WTC11 (cell line): Measurements from ENCODE around the gene YLPM1. TPM values are rescaled to one million over a fixed set of nuclear protein-coding genes. Genes with fewer than 3 reads are reported as not detected.

Experiments used
- ATAC-seq: fragments of 200-7000 bp; cut with Tn5 transposase; 2 replicates; pipeline ENCODE4 v1.10.0; 2021; ENCODE audit warnings: mild to moderate bottlenecking, moderate library complexity
- CTCF ChIA-PET: fragments of 300-600 bp; sonication (Branson Sonifier 250); formaldehyde crosslinking; loops from one replicate; lab custom pipeline; 2021; ENCODE audit warnings: antibody characterized with exemption; lab: Charles Lee
- POLR2A ChIA-PET: fragments of 350-600 bp; sonication (Branson Sonifier 250); formaldehyde crosslinking; loops from one replicate; lab custom pipeline; 2021; ENCODE audit warnings: antibody characterized with exemption; lab: Charles Lee
- DNase-seq: peaks from one replicate; pipeline ENCODE4 v3.0.0; 2021; ENCODE audit warnings: low spot score
- H3K27ac Mint-ChIP-seq: 2 replicates; pipeline ENCODE4 v1.8.0; 2021; ENCODE audit warnings: mixed read lengths
- H3K27me3 Mint-ChIP-seq: 2 replicates; pipeline ENCODE4 v1.8.0; 2021; ENCODE audit warnings: low read depth, mild to moderate bottlenecking, moderate library complexity, mixed read lengths
- H3K36me3 Mint-ChIP-seq: 2 replicates; pipeline ENCODE4 v1.8.0; 2021; ENCODE audit warnings: mixed read lengths
- H3K4me1 Mint-ChIP-seq: 2 replicates; pipeline ENCODE4 v1.8.0; 2022; ENCODE audit warnings: mixed read lengths
- H3K4me3 Mint-ChIP-seq: 2 replicates; pipeline ENCODE4 v1.8.0; 2021; ENCODE audit warnings: mild to moderate bottlenecking, moderate library complexity, mixed read lengths
- H3K9me3 Mint-ChIP-seq: 2 replicates; pipeline ENCODE4 v1.8.0; 2021; ENCODE audit warnings: mixed read lengths
- JUN ChIP-seq: sonication (generic); formaldehyde crosslinking; IDR thresholded peaks from 2 replicates; pipeline ENCODE4 v1.8.0; 2023; ENCODE audit warnings: mild to moderate bottlenecking, missing genetic modification reagents
- OVOL2 ChIP-seq: fragments of 250-450 bp; sonication (Bioruptor Pico); IDR thresholded peaks from 2 replicates; pipeline ENCODE4 v1.9.0; 2021; ENCODE audit warnings: mild to moderate bottlenecking, borderline replicate concordance
- RORB ChIP-seq: fragments of 250-450 bp; sonication (Bioruptor Pico); IDR thresholded peaks from 2 replicates; pipeline ENCODE4 v1.9.0; 2021; ENCODE audit warnings: mild to moderate bottlenecking
- SOX15 ChIP-seq: fragments of 250-450 bp; sonication (Bioruptor Pico); IDR thresholded peaks from 2 replicates; pipeline ENCODE4 v1.9.0; 2021; ENCODE audit warnings: mild to moderate bottlenecking
- TEAD1 ChIP-seq: sonication (generic); formaldehyde crosslinking; IDR thresholded peaks from 2 replicates; pipeline ENCODE4 v1.8.0; 2022; ENCODE audit warnings: mild to moderate bottlenecking, missing genetic modification reagents
- TEAD4 ChIP-seq: sonication (generic); formaldehyde crosslinking; IDR thresholded peaks from 2 replicates; pipeline ENCODE4 v1.8.0; 2022; ENCODE audit warnings: mild to moderate bottlenecking, missing genetic modification reagents
- ZNF121 ChIP-seq: sonication (generic); formaldehyde crosslinking; IDR thresholded peaks from 2 replicates; pipeline ENCODE4 v1.8.0; 2023; ENCODE audit warnings: missing genetic modification reagents
- ZNF317 ChIP-seq: sonication (generic); formaldehyde crosslinking; IDR thresholded peaks from 2 replicates; pipeline ENCODE4 v1.8.1; 2023; ENCODE audit warnings: low read depth, mild to moderate bottlenecking, moderate library complexity, missing genetic modification reagents, borderline replicate concordance
- ZNF396 ChIP-seq: fragments of 250-450 bp; sonication (Bioruptor Pico); IDR thresholded peaks from 2 replicates; pipeline ENCODE4 v1.8.0; 2021; ENCODE audit warnings: mild to moderate bottlenecking, moderate library complexity, borderline replicate concordance
- ZNF423 ChIP-seq: fragments of 250-450 bp; sonication (Bioruptor Pico); IDR thresholded peaks from 2 replicates; pipeline ENCODE4 v2.1.2; 2022; ENCODE audit warnings: mild to moderate bottlenecking, moderate library complexity
- ZNF671 ChIP-seq: fragments of 250-450 bp; sonication (Bioruptor Pico); IDR thresholded peaks from 2 replicates; pipeline ENCODE4 v1.8.0; 2021; ENCODE audit warnings: mild to moderate bottlenecking
- total RNA-seq: library from RNA; stranded (reverse); gene quantifications from 3 replicates; pipeline ENCODE4 v1.2.3, GENCODE V29; 2021
- TF ChIP-seq, protein P1 (sequence below): sonication (generic); formaldehyde crosslinking; IDR thresholded peaks from 2 replicates; pipeline ENCODE4 v1.8.1; 2022; ENCODE audit warnings: low read depth, missing genetic modification reagents, borderline replicate concordance
- TF ChIP-seq, protein P2 (sequence below): sonication (generic); formaldehyde crosslinking; conservative IDR thresholded peaks from 2 replicates; pipeline ENCODE4 v1.8.1; 2022; ENCODE audit warnings: mild to moderate bottlenecking, missing genetic modification reagents
- TF ChIP-seq, protein P3 (sequence below): sonication (generic); formaldehyde crosslinking; IDR thresholded peaks from 2 replicates; pipeline ENCODE4 v1.8.1; 2022; ENCODE audit warnings: low read depth, mild to moderate bottlenecking, moderate library complexity, missing genetic modification reagents, borderline replicate concordance
- TF ChIP-seq, protein P4 (sequence below): sonication (generic); formaldehyde crosslinking; IDR thresholded peaks from 2 replicates; pipeline ENCODE4 v1.8.1; 2023; ENCODE audit warnings: mild to moderate bottlenecking, missing genetic modification reagents
- TF ChIP-seq, protein P5 (sequence below): sonication (generic); formaldehyde crosslinking; IDR thresholded peaks from 2 replicates; pipeline ENCODE4 v1.8.0; 2022; ENCODE audit warnings: mild to moderate bottlenecking, missing genetic modification reagents
- TF ChIP-seq, protein P6 (sequence below): sonication (generic); formaldehyde crosslinking; IDR thresholded peaks from 2 replicates; pipeline ENCODE4 v1.8.1; 2023; ENCODE audit warnings: mild to moderate bottlenecking, missing genetic modification reagents
- TF ChIP-seq, protein P7 (sequence below): sonication (generic); formaldehyde crosslinking; IDR thresholded peaks from 2 replicates; pipeline ENCODE4 v1.8.0; 2023; ENCODE audit warnings: mild to moderate bottlenecking, missing genetic modification reagents
- TF ChIP-seq, protein P8 (sequence below): fragments of 200-600 bp; IDR thresholded peaks from 2 replicates; pipeline ENCODE4 v1.8.0; 2022; ENCODE audit warnings: antibody characterized with exemption
- TF ChIP-seq, protein P9 (sequence below): sonication (generic); formaldehyde crosslinking; IDR thresholded peaks from 2 replicates; pipeline ENCODE4 v1.8.1; 2022; ENCODE audit warnings: mild to moderate bottlenecking, moderate library complexity, missing genetic modification reagents

The YLPM1 gene
- total RNA-seq, 1 experiment from 2014 or later: 66.6 TPM

DNA sequence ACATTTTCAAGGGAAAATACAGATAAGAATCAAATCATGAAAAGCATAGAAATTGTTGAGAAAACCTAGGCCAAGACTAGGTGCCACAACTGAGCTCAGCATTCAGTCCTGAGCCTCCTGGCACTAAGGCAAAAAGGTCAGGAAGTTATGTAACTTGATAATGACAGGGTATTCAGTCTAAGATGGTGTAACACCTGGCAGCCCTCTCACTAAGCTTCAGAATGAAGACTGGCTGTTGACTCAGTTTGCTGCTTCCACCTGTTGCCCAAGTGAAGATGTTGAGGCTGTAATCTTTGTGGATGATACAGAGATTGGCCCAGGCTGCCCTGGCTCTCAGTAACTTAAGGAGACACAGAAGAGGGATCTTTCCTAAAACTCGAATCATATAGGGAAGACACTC is 93.2 kb downstream of the YLPM1 start (continued):
- TF ChIP-seq, protein P1, sequence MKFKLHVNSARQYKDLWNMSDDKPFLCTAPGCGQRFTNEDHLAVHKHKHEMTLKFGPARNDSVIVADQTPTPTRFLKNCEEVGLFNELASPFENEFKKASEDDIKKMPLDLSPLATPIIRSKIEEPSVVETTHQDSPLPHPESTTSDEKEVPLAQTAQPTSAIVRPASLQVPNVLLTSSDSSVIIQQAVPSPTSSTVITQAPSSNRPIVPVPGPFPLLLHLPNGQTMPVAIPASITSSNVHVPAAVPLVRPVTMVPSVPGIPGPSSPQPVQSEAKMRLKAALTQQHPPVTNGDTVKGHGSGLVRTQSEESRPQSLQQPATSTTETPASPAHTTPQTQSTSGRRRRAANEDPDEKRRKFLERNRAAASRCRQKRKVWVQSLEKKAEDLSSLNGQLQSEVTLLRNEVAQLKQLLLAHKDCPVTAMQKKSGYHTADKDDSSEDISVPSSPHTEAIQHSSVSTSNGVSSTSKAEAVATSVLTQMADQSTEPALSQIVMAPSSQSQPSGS: no peak
- TF ChIP-seq, protein P2, sequence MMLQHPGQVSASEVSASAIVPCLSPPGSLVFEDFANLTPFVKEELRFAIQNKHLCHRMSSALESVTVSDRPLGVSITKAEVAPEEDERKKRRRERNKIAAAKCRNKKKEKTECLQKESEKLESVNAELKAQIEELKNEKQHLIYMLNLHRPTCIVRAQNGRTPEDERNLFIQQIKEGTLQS (CRISPR knock-in tag): no peak
- no peak for TF ChIP-seq OVOL2 (CRISPR knock-in tag)
- TF ChIP-seq, protein P3, sequence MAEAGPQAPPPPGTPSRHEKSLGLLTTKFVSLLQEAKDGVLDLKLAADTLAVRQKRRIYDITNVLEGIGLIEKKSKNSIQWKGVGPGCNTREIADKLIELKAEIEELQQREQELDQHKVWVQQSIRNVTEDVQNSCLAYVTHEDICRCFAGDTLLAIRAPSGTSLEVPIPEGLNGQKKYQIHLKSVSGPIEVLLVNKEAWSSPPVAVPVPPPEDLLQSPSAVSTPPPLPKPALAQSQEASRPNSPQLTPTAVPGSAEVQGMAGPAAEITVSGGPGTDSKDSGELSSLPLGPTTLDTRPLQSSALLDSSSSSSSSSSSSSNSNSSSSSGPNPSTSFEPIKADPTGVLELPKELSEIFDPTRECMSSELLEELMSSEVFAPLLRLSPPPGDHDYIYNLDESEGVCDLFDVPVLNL (CRISPR knock-in tag): no peak

DNA sequence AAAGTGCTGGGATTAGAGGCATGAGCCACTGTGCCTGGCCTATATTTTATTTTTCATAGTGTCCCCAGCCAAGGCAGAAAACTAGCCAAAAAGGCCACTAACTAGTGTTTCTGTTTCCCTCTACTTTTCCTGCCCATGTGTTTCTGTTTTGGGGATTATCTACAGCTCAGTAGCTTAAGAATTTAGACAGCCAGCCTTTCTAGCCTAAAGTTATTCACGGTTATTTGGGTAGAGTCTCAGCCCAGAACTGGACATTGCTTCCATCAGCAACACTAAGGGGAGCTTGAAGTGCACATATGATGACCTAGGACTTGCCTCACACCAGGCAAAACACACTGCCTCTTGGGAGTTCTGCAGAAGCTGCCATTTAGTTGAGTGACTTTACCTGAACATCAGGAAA is 94.9 kb downstream of the YLPM1 start:
- DNase-seq: no peak
- TF ChIP-seq, protein P4, sequence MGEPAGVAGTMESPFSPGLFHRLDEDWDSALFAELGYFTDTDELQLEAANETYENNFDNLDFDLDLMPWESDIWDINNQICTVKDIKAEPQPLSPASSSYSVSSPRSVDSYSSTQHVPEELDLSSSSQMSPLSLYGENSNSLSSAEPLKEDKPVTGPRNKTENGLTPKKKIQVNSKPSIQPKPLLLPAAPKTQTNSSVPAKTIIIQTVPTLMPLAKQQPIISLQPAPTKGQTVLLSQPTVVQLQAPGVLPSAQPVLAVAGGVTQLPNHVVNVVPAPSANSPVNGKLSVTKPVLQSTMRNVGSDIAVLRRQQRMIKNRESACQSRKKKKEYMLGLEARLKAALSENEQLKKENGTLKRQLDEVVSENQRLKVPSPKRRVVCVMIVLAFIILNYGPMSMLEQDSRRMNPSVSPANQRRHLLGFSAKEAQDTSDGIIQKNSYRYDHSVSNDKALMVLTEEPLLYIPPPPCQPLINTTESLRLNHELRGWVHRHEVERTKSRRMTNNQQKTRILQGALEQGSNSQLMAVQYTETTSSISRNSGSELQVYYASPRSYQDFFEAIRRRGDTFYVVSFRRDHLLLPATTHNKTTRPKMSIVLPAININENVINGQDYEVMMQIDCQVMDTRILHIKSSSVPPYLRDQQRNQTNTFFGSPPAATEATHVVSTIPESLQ (CRISPR knock-in tag): no peak
- TF ChIP-seq ZNF423 (CRISPR knock-in tag) (no peak), RORB (CRISPR knock-in tag) (no peak), TEAD4 (CRISPR knock-in tag) (no peak), ZNF121 (CRISPR knock-in tag) (no peak), JUN (CRISPR knock-in tag) (no peak), ZNF396 (CRISPR knock-in tag) (no peak), ZNF317 (CRISPR knock-in tag) (no peak), SOX15 (no peak), TEAD1 (no peak), ZNF671 (CRISPR knock-in tag) (no peak)
- TF ChIP-seq, protein P5, sequence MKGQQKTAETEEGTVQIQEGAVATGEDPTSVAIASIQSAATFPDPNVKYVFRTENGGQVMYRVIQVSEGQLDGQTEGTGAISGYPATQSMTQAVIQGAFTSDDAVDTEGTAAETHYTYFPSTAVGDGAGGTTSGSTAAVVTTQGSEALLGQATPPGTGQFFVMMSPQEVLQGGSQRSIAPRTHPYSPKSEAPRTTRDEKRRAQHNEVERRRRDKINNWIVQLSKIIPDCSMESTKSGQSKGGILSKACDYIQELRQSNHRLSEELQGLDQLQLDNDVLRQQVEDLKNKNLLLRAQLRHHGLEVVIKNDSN: no peak
- TF ChIP-seq, protein P6, sequence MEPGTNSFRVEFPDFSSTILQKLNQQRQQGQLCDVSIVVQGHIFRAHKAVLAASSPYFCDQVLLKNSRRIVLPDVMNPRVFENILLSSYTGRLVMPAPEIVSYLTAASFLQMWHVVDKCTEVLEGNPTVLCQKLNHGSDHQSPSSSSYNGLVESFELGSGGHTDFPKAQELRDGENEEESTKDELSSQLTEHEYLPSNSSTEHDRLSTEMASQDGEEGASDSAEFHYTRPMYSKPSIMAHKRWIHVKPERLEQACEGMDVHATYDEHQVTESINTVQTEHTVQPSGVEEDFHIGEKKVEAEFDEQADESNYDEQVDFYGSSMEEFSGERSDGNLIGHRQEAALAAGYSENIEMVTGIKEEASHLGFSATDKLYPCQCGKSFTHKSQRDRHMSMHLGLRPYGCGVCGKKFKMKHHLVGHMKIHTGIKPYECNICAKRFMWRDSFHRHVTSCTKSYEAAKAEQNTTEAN: no peak
- TF ChIP-seq, protein P7, sequence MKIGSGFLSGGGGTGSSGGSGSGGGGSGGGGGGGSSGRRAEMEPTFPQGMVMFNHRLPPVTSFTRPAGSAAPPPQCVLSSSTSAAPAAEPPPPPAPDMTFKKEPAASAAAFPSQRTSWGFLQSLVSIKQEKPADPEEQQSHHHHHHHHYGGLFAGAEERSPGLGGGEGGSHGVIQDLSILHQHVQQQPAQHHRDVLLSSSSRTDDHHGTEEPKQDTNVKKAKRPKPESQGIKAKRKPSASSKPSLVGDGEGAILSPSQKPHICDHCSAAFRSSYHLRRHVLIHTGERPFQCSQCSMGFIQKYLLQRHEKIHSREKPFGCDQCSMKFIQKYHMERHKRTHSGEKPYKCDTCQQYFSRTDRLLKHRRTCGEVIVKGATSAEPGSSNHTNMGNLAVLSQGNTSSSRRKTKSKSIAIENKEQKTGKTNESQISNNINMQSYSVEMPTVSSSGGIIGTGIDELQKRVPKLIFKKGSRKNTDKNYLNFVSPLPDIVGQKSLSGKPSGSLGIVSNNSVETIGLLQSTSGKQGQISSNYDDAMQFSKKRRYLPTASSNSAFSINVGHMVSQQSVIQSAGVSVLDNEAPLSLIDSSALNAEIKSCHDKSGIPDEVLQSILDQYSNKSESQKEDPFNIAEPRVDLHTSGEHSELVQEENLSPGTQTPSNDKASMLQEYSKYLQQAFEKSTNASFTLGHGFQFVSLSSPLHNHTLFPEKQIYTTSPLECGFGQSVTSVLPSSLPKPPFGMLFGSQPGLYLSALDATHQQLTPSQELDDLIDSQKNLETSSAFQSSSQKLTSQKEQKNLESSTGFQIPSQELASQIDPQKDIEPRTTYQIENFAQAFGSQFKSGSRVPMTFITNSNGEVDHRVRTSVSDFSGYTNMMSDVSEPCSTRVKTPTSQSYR (CRISPR knock-in tag): no peak
- TF ChIP-seq, protein P3 (CRISPR knock-in tag): no peak
- TF ChIP-seq, protein P8, sequence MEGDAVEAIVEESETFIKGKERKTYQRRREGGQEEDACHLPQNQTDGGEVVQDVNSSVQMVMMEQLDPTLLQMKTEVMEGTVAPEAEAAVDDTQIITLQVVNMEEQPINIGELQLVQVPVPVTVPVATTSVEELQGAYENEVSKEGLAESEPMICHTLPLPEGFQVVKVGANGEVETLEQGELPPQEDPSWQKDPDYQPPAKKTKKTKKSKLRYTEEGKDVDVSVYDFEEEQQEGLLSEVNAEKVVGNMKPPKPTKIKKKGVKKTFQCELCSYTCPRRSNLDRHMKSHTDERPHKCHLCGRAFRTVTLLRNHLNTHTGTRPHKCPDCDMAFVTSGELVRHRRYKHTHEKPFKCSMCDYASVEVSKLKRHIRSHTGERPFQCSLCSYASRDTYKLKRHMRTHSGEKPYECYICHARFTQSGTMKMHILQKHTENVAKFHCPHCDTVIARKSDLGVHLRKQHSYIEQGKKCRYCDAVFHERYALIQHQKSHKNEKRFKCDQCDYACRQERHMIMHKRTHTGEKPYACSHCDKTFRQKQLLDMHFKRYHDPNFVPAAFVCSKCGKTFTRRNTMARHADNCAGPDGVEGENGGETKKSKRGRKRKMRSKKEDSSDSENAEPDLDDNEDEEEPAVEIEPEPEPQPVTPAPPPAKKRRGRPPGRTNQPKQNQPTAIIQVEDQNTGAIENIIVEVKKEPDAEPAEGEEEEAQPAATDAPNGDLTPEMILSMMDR: no peak
- TF ChIP-seq, protein P9, sequence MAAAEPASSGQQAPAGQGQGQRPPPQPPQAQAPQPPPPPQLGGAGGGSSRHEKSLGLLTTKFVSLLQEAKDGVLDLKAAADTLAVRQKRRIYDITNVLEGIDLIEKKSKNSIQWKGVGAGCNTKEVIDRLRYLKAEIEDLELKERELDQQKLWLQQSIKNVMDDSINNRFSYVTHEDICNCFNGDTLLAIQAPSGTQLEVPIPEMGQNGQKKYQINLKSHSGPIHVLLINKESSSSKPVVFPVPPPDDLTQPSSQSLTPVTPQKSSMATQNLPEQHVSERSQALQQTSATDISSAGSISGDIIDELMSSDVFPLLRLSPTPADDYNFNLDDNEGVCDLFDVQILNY (CRISPR knock-in tag): no peak
- H3K4me1 Mint-ChIP-seq: peaks cover 3% of the 10 kb centered on the region; the same call in 1 of the 2 replicates
- no peaks in the 10 kb centered on the region for H3K27me3 Mint-ChIP-seq
- POLR2A ChIA-PET: no interaction called here
- H3K4me3 Mint-ChIP-seq: no peak overlapping the region
- no peak for ATAC-seq
- no peaks in the 10 kb centered on the region for H3K36me3 Mint-ChIP-seq
- no peaks in the 10 kb centered on the region for H3K9me3 Mint-ChIP-seq
- CTCF ChIA-PET: interaction anchor here (1.4 to 8.9 kb wide), 3 partner anchors 21 to 206 kb away, joined by 3 to 241 read pairs (median 133); partner anchors contain the start of genes ACYP1, DLST and PROX2
- H3K27ac Mint-ChIP-seq: no peak overlapping the region
